Osteocyte (in vitro differentiated cells): ENCODE measurements around the gene MAPRE2. TPM values are rescaled to one million over a fixed set of nuclear protein-coding genes. Genes with fewer than 3 reads are reported as not detected.

ENCODE experiments used
- DNase-seq: peaks from one replicate; pipeline ENCODE4 v3.0.0; 2021; ENCODE audit warnings: mixed read lengths; ENCODE audit not compliant: unreplicated experiment; ENCODE audit errors: extremely low spot score
- H3K27ac Mint-ChIP-seq: one replicate; pipeline ENCODE4 v1.8.0; 2021; ENCODE audit warnings: mild to moderate bottlenecking, mixed read lengths; ENCODE audit not compliant: unreplicated experiment
- H3K27me3 Mint-ChIP-seq: one replicate; pipeline ENCODE4 v1.8.0; 2021; ENCODE audit warnings: mixed read lengths; ENCODE audit not compliant: unreplicated experiment
- H3K36me3 Mint-ChIP-seq: one replicate; pipeline ENCODE4 v1.8.0; 2021; ENCODE audit warnings: mixed read lengths; ENCODE audit not compliant: unreplicated experiment
- H3K4me1 Mint-ChIP-seq: one replicate; pipeline ENCODE4 v1.8.0; 2021; ENCODE audit warnings: mixed read lengths; ENCODE audit not compliant: unreplicated experiment
- H3K4me3 Mint-ChIP-seq: one replicate; pipeline ENCODE4 v1.8.0; 2021; ENCODE audit warnings: mild to moderate bottlenecking, moderate library complexity, mixed read lengths; ENCODE audit not compliant: unreplicated experiment
- H3K9me3 Mint-ChIP-seq: one replicate; pipeline ENCODE4 v1.8.0; 2021; ENCODE audit warnings: mixed read lengths; ENCODE audit not compliant: unreplicated experiment
- total RNA-seq: library from RNA; stranded (reverse); gene quantifications from 2 replicates; pipeline ENCODE4 v1.2.1, GENCODE V29; 2021
- TF ChIP-seq, protein P1 (sequence below): fragments of 200-600 bp; sonication (generic); IDR thresholded peaks from 2 replicates; pipeline ENCODE4 v1.5.0; 2021; ENCODE audit warnings: antibody characterized with exemption, mild to moderate bottlenecking, moderate library complexity

Gene MAPRE2
- total RNA-seq, 1 donor from 2014 or later, result 50.0 TPM

GRCh38 chr18:35123811-35124210 lies 82.6 kb downstream of the MAPRE2 start:
- Mint-ChIP-seq H3K4me1 (peaks cover 12% of the 10 kb centered on the region), H3K4me3 (no peak overlapping the region), H3K9me3 (no peaks in the 10 kb centered on the region), H3K27ac (no peak overlapping the region), H3K36me3 (peaks cover 12% of the 10 kb centered on the region), H3K27me3 (no peaks in the 10 kb centered on the region)
- no peak for DNase-seq
- TF ChIP-seq, protein P1, sequence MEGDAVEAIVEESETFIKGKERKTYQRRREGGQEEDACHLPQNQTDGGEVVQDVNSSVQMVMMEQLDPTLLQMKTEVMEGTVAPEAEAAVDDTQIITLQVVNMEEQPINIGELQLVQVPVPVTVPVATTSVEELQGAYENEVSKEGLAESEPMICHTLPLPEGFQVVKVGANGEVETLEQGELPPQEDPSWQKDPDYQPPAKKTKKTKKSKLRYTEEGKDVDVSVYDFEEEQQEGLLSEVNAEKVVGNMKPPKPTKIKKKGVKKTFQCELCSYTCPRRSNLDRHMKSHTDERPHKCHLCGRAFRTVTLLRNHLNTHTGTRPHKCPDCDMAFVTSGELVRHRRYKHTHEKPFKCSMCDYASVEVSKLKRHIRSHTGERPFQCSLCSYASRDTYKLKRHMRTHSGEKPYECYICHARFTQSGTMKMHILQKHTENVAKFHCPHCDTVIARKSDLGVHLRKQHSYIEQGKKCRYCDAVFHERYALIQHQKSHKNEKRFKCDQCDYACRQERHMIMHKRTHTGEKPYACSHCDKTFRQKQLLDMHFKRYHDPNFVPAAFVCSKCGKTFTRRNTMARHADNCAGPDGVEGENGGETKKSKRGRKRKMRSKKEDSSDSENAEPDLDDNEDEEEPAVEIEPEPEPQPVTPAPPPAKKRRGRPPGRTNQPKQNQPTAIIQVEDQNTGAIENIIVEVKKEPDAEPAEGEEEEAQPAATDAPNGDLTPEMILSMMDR, result no peak

- peaks cover 6% of the 10 kb centered on the region for H3K4me1 Mint-ChIP-seq
- no peaks in the 10 kb centered on the region for H3K9me3 Mint-ChIP-seq
- H3K36me3 Mint-ChIP-seq, result peaks cover 27% of the 10 kb centered on the region
- no peak overlapping the region for H3K4me3 Mint-ChIP-seq
- H3K27me3 Mint-ChIP-seq, result no peaks in the 10 kb centered on the region
- TF ChIP-seq, protein P1, result peak; percentile 26
- DNase-seq, result no peak
- no peak overlapping the region for H3K27ac Mint-ChIP-seq
Observed at GRCh38 chr18:35127201-35127600, 86.0 kb downstream of the MAPRE2 start.

- Mint-ChIP-seq H3K36me3 (peaks cover 37% of the 10 kb centered on the region), H3K9me3 (no peaks in the 10 kb centered on the region), H3K27me3 (no peaks in the 10 kb centered on the region), H3K4me1 (no peaks in the 10 kb centered on the region), H3K27ac (no peak overlapping the region), H3K4me3 (no peak overlapping the region)
- DNase-seq, result no peak
- TF ChIP-seq, protein P1, result no peak
Observed at GRCh38 chr18:35128675-35129074, 87.5 kb downstream of the MAPRE2 start.

DNA sequence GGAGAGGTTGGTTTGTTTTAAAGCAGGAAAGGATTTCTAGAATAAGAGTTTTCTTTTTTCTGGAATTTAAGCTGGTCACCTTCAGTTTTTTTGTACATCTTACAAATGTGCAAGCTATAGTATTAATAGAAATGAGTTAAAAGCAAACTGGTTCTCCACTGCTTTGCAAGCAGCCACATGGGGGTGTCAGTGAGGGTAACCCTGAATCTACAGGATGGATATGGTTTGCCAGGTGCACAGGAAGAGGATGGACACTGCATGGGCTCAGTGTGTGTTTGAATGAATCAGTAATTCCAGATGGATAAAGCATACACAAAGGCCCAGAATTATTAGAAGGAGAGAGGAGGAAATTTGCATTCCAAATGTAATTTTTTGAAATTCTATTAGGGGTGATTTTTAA lies 89.0 kb downstream of the MAPRE2 start:
- Mint-ChIP-seq H3K4me1 (no peaks in the 10 kb centered on the region), H3K4me3 (no peak overlapping the region), H3K27me3 (no peaks in the 10 kb centered on the region), H3K27ac (no peak overlapping the region), H3K9me3 (no peaks in the 10 kb centered on the region), H3K36me3 (peaks cover 40% of the 10 kb centered on the region)
- no peak for DNase-seq
- TF ChIP-seq, protein P1, result no peak

- Mint-ChIP-seq H3K9me3 (no peaks in the 10 kb centered on the region), H3K27ac (peak overlapping the region; percentile 43), H3K27me3 (no peaks in the 10 kb centered on the region), H3K4me3 (no peak overlapping the region), H3K4me1 (no peaks in the 10 kb centered on the region), H3K36me3 (peaks cover 40% of the 10 kb centered on the region)
- TF ChIP-seq, protein P1, result no peak
- no peak for DNase-seq
Observed at GRCh38 chr18:35131387-35132020, 90.3 kb downstream of the MAPRE2 start.
